Measurements from ENCODE around the gene SYK. TPM values are rescaled to one million over a fixed set of nuclear protein-coding genes. Genes with fewer than 3 reads are reported as not detected.

Gene SYK
- total and polyA plus RNA-seq, 2 of the 13 experiments (the other 11 are each of a cell fraction or from before 2014, with no cell fraction given), result not detected

- CTCF ChIA-PET (ENCODE audit: low intra/inter-chr PET ratio, low total read pairs), result no interaction called here
- no peak for FAIRE-seq
- intact Hi-C loops (cut with micrococcal nuclease; ENCODE audit: unreplicated experiment), result no loop called here
- no peak for DNase-seq (ENCODE audit: low spot score)
- no peak overlapping the region for H3K9ac ChIP-seq (ENCODE audit: insufficient read depth, low read depth, low read length)
- no peaks in the 10 kb centered on the region for H4K20me1 ChIP-seq (ENCODE audit: insufficient read depth, low read length)
- no peak for ATAC-seq
- H3K27me3 ChIP-seq (ENCODE audit: control insufficient read depth in 1 of 2, insufficient read depth in 2 of 2, low read length in 2 of 2), result no peaks in the 10 kb centered on the region
- POLR2A ChIA-PET, result no interaction called here
- H2AFZ ChIP-seq (ENCODE audit: low read length), result no peak overlapping the region
- no peaks in the 10 kb centered on the region for H3K36me3 ChIP-seq (replicated peaks in 1 of 2; ENCODE audit: control insufficient read depth in 1 of 2, insufficient read depth in 2 of 2, low read length in 2 of 2)
- H3K4me3 ChIP-seq (replicated peaks in 1 of 3; ENCODE audit: insufficient read depth in 1 of 3, low read depth in 2 of 3, low read length in 3 of 3), result no peak overlapping the region
- H3K79me2 ChIP-seq (ENCODE audit: insufficient read depth, low read length), result no peaks in the 10 kb centered on the region
- H3K4me2 ChIP-seq (ENCODE audit: low read depth, low read length), result no peak overlapping the region
- 0% methylated on average over 4 of the region's 4 CpGs for WGBS (ENCODE audit: low lambda C conversion rate)
- H3K4me1 ChIP-seq (ENCODE audit: insufficient read depth, low read length), result no peaks in the 10 kb centered on the region
- no peak overlapping the region for H3K27ac ChIP-seq (ENCODE audit: extremely low read length, insufficient read depth, low read length)
- in situ Hi-C loops (cut with HindIII; ENCODE audit: extremely low pct_ligation_motif_present, low pct_unique_long_range_greater_than_20kb), result no loop called here
- H3K9me3 ChIP-seq (ENCODE audit: low read length), result no peaks in the 10 kb centered on the region
- BruUV-seq (replicated peaks), result no TSS peak
- TF ChIP-seq PREB (CRISPR knock-in tag; IDR thresholded peaks at IDR 0.05), result no peak
- no peak for TF ChIP-seq CBX1 (IDR thresholded peaks at IDR 0.05; ENCODE audit: low read depth)
- no peak for TF ChIP-seq TCF7L2 (IDR thresholded peaks at IDR 0.05; ENCODE audit: low read depth, low read length)
- no peak for TF ChIP-seq EEA1 (CRISPR knock-in tag; IDR thresholded peaks at IDR 0.05; ENCODE audit: borderline replicate concordance)
- TF ChIP-seq ZNF329 (CRISPR knock-in tag; IDR thresholded peaks at IDR 0.05; ENCODE audit: low read depth), result no peak
- no peak for TF ChIP-seq CCDC6 (CRISPR knock-in tag; IDR thresholded peaks at IDR 0.05)
- TF ChIP-seq, protein P1, sequence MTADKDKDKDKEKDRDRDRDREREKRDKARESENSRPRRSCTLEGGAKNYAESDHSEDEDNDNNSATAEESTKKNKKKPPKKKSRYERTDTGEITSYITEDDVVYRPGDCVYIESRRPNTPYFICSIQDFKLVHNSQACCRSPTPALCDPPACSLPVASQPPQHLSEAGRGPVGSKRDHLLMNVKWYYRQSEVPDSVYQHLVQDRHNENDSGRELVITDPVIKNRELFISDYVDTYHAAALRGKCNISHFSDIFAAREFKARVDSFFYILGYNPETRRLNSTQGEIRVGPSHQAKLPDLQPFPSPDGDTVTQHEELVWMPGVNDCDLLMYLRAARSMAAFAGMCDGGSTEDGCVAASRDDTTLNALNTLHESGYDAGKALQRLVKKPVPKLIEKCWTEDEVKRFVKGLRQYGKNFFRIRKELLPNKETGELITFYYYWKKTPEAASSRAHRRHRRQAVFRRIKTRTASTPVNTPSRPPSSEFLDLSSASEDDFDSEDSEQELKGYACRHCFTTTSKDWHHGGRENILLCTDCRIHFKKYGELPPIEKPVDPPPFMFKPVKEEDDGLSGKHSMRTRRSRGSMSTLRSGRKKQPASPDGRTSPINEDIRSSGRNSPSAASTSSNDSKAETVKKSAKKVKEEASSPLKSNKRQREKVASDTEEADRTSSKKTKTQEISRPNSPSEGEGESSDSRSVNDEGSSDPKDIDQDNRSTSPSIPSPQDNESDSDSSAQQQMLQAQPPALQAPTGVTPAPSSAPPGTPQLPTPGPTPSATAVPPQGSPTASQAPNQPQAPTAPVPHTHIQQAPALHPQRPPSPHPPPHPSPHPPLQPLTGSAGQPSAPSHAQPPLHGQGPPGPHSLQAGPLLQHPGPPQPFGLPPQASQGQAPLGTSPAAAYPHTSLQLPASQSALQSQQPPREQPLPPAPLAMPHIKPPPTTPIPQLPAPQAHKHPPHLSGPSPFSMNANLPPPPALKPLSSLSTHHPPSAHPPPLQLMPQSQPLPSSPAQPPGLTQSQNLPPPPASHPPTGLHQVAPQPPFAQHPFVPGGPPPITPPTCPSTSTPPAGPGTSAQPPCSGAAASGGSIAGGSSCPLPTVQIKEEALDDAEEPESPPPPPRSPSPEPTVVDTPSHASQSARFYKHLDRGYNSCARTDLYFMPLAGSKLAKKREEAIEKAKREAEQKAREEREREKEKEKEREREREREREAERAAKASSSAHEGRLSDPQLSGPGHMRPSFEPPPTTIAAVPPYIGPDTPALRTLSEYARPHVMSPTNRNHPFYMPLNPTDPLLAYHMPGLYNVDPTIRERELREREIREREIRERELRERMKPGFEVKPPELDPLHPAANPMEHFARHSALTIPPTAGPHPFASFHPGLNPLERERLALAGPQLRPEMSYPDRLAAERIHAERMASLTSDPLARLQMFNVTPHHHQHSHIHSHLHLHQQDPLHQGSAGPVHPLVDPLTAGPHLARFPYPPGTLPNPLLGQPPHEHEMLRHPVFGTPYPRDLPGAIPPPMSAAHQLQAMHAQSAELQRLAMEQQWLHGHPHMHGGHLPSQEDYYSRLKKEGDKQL (CRISPR knock-in tag; IDR thresholded peaks at IDR 0.05; ENCODE audit: low read depth), result no peak
- no peak for TF ChIP-seq ZNF142 (CRISPR knock-in tag; IDR thresholded peaks at IDR 0.05)
- TF ChIP-seq GABPA (IDR thresholded peaks at IDR 0.05; ENCODE audit: low read depth, low read length), result no peak
- no peak for TF ChIP-seq GABPA (CRISPR knock-in tag; IDR thresholded peaks at IDR 0.05; ENCODE audit: low read depth)
- TF ChIP-seq FLYWCH1 (CRISPR knock-in tag; IDR thresholded peaks at IDR 0.05), result no peak
- TF ChIP-seq ZFP1 (CRISPR knock-in tag; IDR thresholded peaks at IDR 0.05), result no peak
- no peak for TF ChIP-seq GZF1 (CRISPR knock-in tag; IDR thresholded peaks at IDR 0.05)
- TF ChIP-seq SAP130 (CRISPR knock-in tag; IDR thresholded peaks at IDR 0.05; ENCODE audit: low read depth), result no peak
Observed at GRCh38 chr9:90787771-90788460, 13.7 kb upstream of the SYK start.
